ENCODE results near the gene LBP. TPM values are rescaled to one million over a fixed set of nuclear protein-coding genes. Genes with fewer than 3 reads are reported as not detected.

Gene LBP
- total and polyA plus RNA-seq, 2 of the 13 experiments (the other 11 are each of a cell fraction or from before 2014, with no cell fraction given): 0.07 to 0.20 TPM

- TF ChIP-seq ZNF318 (CRISPR knock-in tag; IDR thresholded peaks at IDR 0.05) (0 out of 2 replicates have a peak, but pooled peaks have one; percentile 70), ZMYM3 (CRISPR knock-in tag; IDR thresholded peaks at IDR 0.05) (no peak), FOXO4 (CRISPR knock-in tag; conservative IDR thresholded peaks at IDR 0.05) (no peak), SIX1 (CRISPR knock-in tag; IDR thresholded peaks at IDR 0.05; ENCODE audit: borderline replicate concordance) (no peak), CENPT (CRISPR knock-in tag; IDR thresholded peaks at IDR 0.05; ENCODE audit: low read depth) (no peak), ZNF780A (CRISPR knock-in tag; IDR thresholded peaks at IDR 0.05) (no peak), RAD51 (IDR thresholded peaks at IDR 0.05; ENCODE audit: borderline replicate concordance) (no peak), NAIF1 (CRISPR knock-in tag; IDR thresholded peaks at IDR 0.05; ENCODE audit: borderline replicate concordance) (no peak), MTF2 (CRISPR knock-in tag; IDR thresholded peaks at IDR 0.05; ENCODE audit: borderline replicate concordance) (no peak), TAF15 (IDR thresholded peaks at IDR 0.05; ENCODE audit: low read depth, low read length, poor library complexity, severe bottlenecking) (no peak), ZNF660 (CRISPR knock-in tag; IDR thresholded peaks at IDR 0.05; ENCODE audit: borderline replicate concordance, low read depth) (no peak), HOXD1 (CRISPR knock-in tag; IDR thresholded peaks at IDR 0.05) (no peak)
- TF ChIP-seq, protein P1, sequence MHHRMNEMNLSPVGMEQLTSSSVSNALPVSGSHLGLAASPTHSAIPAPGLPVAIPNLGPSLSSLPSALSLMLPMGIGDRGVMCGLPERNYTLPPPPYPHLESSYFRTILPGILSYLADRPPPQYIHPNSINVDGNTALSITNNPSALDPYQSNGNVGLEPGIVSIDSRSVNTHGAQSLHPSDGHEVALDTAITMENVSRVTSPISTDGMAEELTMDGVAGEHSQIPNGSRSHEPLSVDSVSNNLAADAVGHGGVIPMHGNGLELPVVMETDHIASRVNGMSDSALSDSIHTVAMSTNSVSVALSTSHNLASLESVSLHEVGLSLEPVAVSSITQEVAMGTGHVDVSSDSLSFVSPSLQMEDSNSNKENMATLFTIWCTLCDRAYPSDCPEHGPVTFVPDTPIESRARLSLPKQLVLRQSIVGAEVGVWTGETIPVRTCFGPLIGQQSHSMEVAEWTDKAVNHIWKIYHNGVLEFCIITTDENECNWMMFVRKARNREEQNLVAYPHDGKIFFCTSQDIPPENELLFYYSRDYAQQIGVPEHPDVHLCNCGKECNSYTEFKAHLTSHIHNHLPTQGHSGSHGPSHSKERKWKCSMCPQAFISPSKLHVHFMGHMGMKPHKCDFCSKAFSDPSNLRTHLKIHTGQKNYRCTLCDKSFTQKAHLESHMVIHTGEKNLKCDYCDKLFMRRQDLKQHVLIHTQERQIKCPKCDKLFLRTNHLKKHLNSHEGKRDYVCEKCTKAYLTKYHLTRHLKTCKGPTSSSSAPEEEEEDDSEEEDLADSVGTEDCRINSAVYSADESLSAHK (CRISPR knock-in tag; IDR thresholded peaks at IDR 0.05; ENCODE audit: borderline replicate concordance): no peak
- TF ChIP-seq, protein P2, sequence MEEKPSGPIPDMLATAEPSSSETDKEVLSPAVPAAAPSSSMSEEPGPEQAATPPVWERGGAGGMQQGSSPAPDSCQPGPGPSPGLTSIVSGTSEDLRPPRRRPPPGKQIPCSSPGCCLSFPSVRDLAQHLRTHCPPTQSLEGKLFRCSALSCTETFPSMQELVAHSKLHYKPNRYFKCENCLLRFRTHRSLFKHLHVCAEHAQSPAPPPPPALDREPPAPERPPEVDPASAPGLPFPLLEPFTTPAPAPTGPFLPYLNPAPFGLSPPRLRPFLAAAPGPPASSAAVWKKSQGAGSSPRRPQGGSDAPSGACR (CRISPR knock-in tag; IDR thresholded peaks at IDR 0.05): no peak
These were observed 72.4 kb downstream of the LBP start (continued) for GRCh38 chr20:38418509-38419204.
